GM13977 (cell line): ENCODE results near the gene MAST3.
A peak's percentile ranks its signal among the peaks of the same experiment; 100 is the strongest.

Experiments used
- DNase-seq: peaks from one replicate; pipeline ENCODE4 v3.0.0; 2012; ENCODE audit warnings: low spot score
- in situ Hi-C: fragments of 300-500 bp; cut with MboI; formaldehyde crosslinking; loops from one replicate; pipeline ENCODE4 v1.12.0; 2022; ENCODE audit warnings: low sequenced_read_pairs, low pct_unique_long_range_greater_than_20kb, mixed read lengths, inconsistent platforms; ENCODE audit not compliant: unreplicated experiment
- TF ChIP-seq, protein P1 (sequence below): IDR thresholded peaks from 2 replicates; pipeline ENCODE4 v1.5.1; 2012; ENCODE audit warnings: mild to moderate bottlenecking, control low read depth; ENCODE audit not compliant: insufficient read depth; ENCODE audit errors: extremely low read depth, missing control alignments

MAST3 gene

DNA sequence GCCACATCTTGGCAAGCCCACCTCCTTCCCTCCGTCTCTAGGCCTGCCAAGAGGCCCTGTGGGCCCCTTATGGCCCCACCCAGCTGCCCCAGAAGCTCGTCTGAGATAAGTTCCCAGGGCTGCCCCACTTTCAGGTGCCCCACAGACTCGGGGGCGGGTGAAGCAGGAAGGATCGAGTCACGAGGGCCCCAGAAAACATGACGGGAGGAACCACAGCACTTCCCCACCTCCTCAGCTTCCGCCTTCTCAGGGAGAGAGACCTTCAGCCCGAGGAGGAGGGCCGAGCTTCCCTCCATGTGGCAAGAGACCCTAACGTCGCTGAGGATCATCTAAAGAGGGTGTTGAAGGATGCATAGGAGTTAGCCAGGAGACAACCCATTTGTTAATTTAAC is 6.4 kb upstream of the MAST3 start:
- TF ChIP-seq, protein P1, sequence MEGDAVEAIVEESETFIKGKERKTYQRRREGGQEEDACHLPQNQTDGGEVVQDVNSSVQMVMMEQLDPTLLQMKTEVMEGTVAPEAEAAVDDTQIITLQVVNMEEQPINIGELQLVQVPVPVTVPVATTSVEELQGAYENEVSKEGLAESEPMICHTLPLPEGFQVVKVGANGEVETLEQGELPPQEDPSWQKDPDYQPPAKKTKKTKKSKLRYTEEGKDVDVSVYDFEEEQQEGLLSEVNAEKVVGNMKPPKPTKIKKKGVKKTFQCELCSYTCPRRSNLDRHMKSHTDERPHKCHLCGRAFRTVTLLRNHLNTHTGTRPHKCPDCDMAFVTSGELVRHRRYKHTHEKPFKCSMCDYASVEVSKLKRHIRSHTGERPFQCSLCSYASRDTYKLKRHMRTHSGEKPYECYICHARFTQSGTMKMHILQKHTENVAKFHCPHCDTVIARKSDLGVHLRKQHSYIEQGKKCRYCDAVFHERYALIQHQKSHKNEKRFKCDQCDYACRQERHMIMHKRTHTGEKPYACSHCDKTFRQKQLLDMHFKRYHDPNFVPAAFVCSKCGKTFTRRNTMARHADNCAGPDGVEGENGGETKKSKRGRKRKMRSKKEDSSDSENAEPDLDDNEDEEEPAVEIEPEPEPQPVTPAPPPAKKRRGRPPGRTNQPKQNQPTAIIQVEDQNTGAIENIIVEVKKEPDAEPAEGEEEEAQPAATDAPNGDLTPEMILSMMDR: no peak
- peak; percentile 45 for DNase-seq
- in situ Hi-C loops: no loop called here

DNA sequence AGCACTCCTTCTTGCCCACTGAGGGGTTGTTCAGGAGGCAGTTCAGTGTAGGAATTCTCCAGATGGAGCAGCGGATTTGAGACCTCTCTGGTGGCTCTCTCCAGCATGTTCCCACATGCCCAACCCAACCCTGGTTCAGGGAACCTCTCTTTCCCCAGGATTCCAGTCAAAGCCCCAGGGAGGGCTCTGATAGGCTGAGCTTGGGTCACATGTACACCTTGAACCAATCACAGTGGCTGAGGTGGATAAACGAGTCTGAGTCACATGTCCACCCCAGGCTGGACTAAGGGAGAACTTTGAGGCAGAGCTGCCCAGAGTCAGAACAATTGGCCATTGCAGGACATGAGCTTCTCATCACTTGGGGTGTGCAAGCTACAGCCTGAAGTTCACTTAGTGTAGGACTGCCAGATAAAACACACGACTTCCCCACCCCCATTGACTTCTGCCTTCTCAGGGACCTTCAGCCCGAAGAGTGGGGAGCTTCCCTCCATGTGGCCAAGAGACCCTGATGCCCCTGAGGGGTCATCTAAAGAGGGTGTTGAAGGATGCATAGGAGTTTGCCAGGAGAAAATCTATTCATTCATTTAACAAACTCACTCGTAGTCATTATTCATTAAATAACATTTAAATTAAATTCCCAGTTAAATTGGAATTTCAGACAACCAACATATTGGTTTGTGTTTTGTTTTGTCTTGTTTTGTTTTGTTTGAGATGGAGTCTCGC is 4.0 kb upstream of the MAST3 start:
- no peak for DNase-seq
- in situ Hi-C loops: no loop called here
- TF ChIP-seq, protein P1: no peak

DNA sequence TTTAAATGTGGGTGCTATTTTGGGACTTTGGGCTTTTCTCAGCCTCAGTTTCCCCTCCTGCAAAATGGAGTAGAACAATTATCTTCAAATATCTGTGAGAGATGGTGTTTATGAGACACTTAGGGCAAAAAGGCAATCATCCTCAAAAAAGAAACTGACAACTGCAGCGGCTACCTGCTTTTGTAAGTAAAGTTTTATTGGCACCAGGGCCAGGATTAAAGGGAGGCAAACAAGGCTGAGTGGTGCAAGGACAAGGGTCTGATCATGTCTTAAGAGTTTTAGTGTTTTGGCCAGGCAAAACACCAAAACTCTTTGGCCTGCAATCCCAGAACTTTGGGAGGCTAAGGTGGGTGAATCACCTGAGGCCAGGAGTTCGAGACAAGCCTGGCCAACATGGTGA is 1.3 kb upstream of the MAST3 start:
- DNase-seq: no peak
- TF ChIP-seq, protein P1: no peak
- in situ Hi-C loops: no loop called here

DNA sequence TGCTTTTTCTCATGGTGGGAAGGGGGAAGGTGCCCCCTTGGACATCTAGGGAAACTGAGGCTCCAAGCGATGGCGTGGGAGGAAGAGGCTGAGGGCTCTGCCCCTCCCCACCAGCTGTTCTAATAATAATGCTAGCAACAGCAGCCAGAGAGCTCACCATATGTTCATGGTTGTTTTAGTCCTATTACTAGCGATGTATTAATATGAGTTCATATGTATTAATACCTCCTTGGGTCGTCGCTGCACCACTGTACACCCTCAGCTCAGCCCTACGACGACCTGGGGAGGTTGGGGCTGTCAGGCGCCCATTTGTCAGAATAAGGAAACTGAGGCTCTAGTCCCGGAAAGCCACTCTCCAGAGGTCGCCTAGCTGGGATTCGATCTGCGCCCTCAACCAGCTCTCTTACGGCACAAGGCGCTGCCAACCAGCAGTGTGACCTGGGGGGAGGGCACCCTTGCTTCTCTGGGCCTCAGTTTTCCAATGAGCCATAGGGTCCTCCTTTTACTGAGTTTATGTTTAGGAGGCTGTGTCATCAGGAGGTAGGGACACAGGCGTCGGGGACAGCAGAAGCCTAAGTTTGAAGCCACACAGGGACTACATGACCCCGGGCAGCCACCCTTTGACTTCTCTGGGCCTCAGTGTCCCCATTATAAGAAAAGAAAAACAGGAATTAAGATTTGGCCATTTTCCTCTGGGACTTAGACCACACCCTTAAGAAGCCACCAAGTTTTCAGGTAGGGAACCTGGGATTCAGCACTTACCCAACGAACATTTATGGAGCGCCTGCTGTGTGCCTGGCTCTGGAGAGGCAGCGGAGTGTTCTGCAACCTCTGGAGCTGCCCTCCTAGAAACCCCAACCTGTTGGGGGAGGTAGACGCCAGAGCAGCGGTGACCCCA is 664 bp downstream of the MAST3 start:
- in situ Hi-C loops: no loop called here
- DNase-seq: no peak

DNA sequence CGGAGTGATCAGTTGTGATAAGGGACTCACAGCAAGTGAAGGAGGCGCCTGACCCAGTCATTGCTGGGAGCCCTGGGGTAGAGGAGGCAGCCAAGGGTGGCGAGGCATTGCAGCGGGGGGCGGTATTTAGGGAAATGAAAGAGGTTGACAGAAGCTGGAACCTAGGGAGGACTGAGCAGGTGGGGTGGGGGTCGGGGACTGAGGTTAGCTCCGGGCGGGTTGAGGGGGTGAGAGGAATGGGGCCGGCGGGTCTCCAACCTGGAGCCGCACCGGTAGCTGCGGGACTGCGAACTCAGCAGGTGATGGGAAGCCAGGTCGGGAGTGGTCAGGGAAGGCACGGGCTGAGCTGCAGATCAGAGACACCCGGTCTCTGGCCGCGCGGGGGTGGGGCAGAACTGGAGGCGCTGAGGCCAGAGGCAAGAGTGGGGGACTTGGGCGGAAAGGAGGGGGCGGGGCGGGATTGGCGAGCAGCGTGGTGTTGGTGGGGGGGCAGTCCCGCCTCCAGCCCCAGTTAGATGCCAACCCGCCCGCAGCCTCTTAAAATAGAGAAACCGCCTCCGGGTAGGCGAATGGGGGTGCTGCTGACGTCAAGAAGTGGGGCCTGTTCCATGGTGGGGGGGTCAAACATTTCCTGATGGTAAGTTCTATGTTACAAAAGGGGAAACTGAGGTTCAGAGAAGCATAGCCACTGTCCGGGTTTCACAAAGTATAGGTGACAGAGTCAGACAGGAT is 1.5 kb downstream of the MAST3 start:
- in situ Hi-C loops: no loop called here
- TF ChIP-seq, protein P1: no peak
- DNase-seq: peak; percentile 85

More for the DNA sequence above, 664 bp downstream of the MAST3 start:
- TF ChIP-seq, protein P1: no peak

DNA sequence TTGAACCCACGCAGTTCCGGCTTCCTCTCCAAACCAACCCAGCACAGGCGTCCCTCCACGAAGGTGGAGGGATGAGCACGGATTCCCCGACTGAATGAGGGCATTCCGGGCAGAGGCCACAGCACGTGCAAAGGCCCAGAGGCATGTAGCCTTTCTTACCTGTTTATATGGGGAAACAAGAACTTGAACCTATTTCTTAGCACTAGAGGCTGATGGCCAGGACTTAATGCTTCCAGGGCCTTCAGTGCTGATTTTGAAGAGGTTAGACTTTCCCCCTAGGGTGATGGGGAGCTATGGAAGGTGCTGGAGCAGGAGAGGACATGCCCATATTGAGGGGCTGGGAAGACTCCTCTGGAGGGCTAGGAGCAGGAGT is 2.0 kb downstream of the MAST3 start:
- no peak for DNase-seq
- TF ChIP-seq, protein P1: no peak
- in situ Hi-C loops: no loop called here
